Fibroblast of the aortic adventitia (primary cell): ENCODE data around the gene SEC14L1. TPM values are rescaled to one million over a fixed set of nuclear protein-coding genes. Genes with fewer than 3 reads are reported as not detected.

ENCODE experiments used
- DNase-seq: peaks from one replicate; pipeline ENCODE4 v3.0.0-alpha.2; 2010; ENCODE audit warnings: low read depth
- H3K4me3 ChIP-seq: 2 replicates; pipeline ENCODE4 v1.5.1; 2011; ENCODE audit warnings: low read depth, mild to moderate bottlenecking, control low read depth, low read length, moderate library complexity
- CTCF ChIP-seq: IDR thresholded peaks from 2 replicates; pipeline ENCODE4 v1.5.1; 2011; ENCODE audit warnings: mild to moderate bottlenecking, low read length, control low read depth, inconsistent platforms; ENCODE audit not compliant: insufficient read depth
- total RNA-seq: library from RNA; depleted of rRNA; stranded (reverse); fragments of >200 nt; gene quantifications from 2 replicates; pipeline ENCODE4 v1.2.3, GENCODE V29; 2012; ENCODE audit warnings: low replicate concordance

SEC14L1 gene
- total RNA-seq, 1 donor, result 34.3 TPM

- no peak overlapping the region for H3K4me3 ChIP-seq
- no peak for DNase-seq
- no peak for TF ChIP-seq CTCF
Measured at GRCh38 chr17:77222356-77222755, 81.6 kb downstream of the SEC14L1 start.

GRCh38 chr17:77223642-77224420 is 83.1 kb downstream of the SEC14L1 start:
- no peak for TF ChIP-seq CTCF
- H3K4me3 ChIP-seq, result no peak overlapping the region
- DNase-seq, result no peak

- no peak for DNase-seq
- no peak overlapping the region for H3K4me3 ChIP-seq
Measured at GRCh38 chr17:77225265-77225664, 84.5 kb downstream of the SEC14L1 start.

GRCh38 chr17:77227461-77228240 is 86.9 kb downstream of the SEC14L1 start:
- TF ChIP-seq CTCF, result no peak
- no peak overlapping the region for H3K4me3 ChIP-seq
- DNase-seq, result no peak

More at GRCh38 chr17:77225265-77225664, 84.5 kb downstream of the SEC14L1 start:
- TF ChIP-seq CTCF, result no peak

- DNase-seq, result no peak
- H3K4me3 ChIP-seq, result no peak overlapping the region
- TF ChIP-seq CTCF, result no peak
Measured at GRCh38 chr17:77228241-77228752, 87.5 kb downstream of the SEC14L1 start.

GRCh38 chr17:77228816-77229215 is 88.0 kb downstream of the SEC14L1 start:
- no peak for TF ChIP-seq CTCF
- no peak for DNase-seq
- no peak overlapping the region for H3K4me3 ChIP-seq
